Hepatocyte (in vitro differentiated cells): Measurements from ENCODE around the gene BAIAP3. TPM values are rescaled to one million over a fixed set of nuclear protein-coding genes. Genes with fewer than 3 reads are reported as not detected.

ENCODE experiments used
- DNase-seq: peaks from one replicate; pipeline ENCODE4 v3.0.0-alpha.2; 2016; ENCODE audit warnings: low spot score
- H2AFZ ChIP-seq: fragments of 200-600 bp; sonication (generic); 2 replicates; pipeline ENCODE4 v1.6.0; 2016; ENCODE audit warnings: antibody characterized with exemption, mild to moderate bottlenecking
- H3K27ac ChIP-seq: fragments of 200-600 bp; sonication (generic); 2 replicates; pipeline ENCODE4 v1.5.1; 2016; ENCODE audit warnings: mild to moderate bottlenecking
- H3K27me3 ChIP-seq: fragments of 200-600 bp; sonication (generic); 2 replicates; pipeline ENCODE4 v1.6.1; 2016
- H3K36me3 ChIP-seq: fragments of 200-600 bp; sonication (generic); replicated peaks from 2 replicates; pipeline ENCODE4 v1.5.1; 2016; ENCODE audit warnings: low read depth; ENCODE audit not compliant: insufficient read depth
- H3K4me1 ChIP-seq: fragments of 200-600 bp; sonication (generic); 2 replicates; pipeline ENCODE4 v1.5.1; 2016; ENCODE audit warnings: mild to moderate bottlenecking, moderate library complexity; ENCODE audit not compliant: insufficient read depth
- H3K4me2 ChIP-seq: fragments of 200-600 bp; sonication (generic); 2 replicates; pipeline ENCODE4 v1.6.0; 2016
- H3K4me3 ChIP-seq: fragments of 200-600 bp; sonication (generic); 2 replicates; pipeline ENCODE4 v1.5.1; 2016; ENCODE audit warnings: mild to moderate bottlenecking
- H3K79me2 ChIP-seq: fragments of 200-600 bp; sonication (generic); 2 replicates; pipeline ENCODE4 v1.6.0; 2017; ENCODE audit warnings: mild to moderate bottlenecking
- H3K9me2 ChIP-seq: fragments of 200-600 bp; sonication (generic); replicated peaks from 2 replicates; pipeline ENCODE4 v1.6.0; 2017; ENCODE audit warnings: mild to moderate bottlenecking; ENCODE audit not compliant: insufficient read depth
- H3K9me3 ChIP-seq: fragments of 200-600 bp; sonication (generic); 2 replicates; pipeline ENCODE4 v1.5.1; 2016; ENCODE audit warnings: low read depth, mild to moderate bottlenecking
- H4K20me1 ChIP-seq: fragments of 200-600 bp; sonication (generic); 2 replicates; pipeline ENCODE4 v1.6.0; 2016; ENCODE audit warnings: mild to moderate bottlenecking; ENCODE audit not compliant: insufficient read depth, poor library complexity, severe bottlenecking
- EZH2 ChIP-seq: fragments of 200-600 bp; sonication (generic); IDR thresholded peaks from 2 replicates; pipeline ENCODE4 v1.6.1; 2016; ENCODE audit warnings: antibody characterized with exemption, mild to moderate bottlenecking, borderline replicate concordance
- EZH2phosphoT487 ChIP-seq: fragments of 200-600 bp; sonication (generic); IDR thresholded peaks from one replicate; pipeline ENCODE4 v1.6.1; 2018; ENCODE audit warnings: antibody characterized with exemption, mild to moderate bottlenecking, low read depth, moderate library complexity; ENCODE audit not compliant: unreplicated experiment, severe bottlenecking
- WGBS: methylation state at CpG from one replicate; pipeline ENCODE4 v1.1.6; 2016; ENCODE audit warnings: low lambda C conversion rate; ENCODE audit errors: missing lambda C conversion rate; 5-methylcytosine and 5-hydroxymethylcytosine counted together
- polyA plus RNA-seq: library from polyadenylated mRNA; unstranded; fragments of >200 nt; fragmentation: Nextera tagmentation; extraction: Ambion mirVana; gene quantifications from 2 replicates; pipeline ENCODE4 v1.2.1, GENCODE V29; 2016
- total RNA-seq: library from RNA; depleted of rRNA; stranded (reverse); fragments of >200 nt; gene quantifications from 2 replicates; pipeline ENCODE4 v1.2.3, GENCODE V29; 2014
- TF ChIP-seq, protein P1 (sequence below): fragments of 200-600 bp; sonication (generic); IDR thresholded peaks from 2 replicates; pipeline ENCODE4 v1.5.1; 2016; ENCODE audit warnings: antibody characterized with exemption, mild to moderate bottlenecking; ENCODE audit not compliant: poor library complexity

The BAIAP3 gene
- total RNA-seq, result 1.8 and 3.0 TPM in 2 replicates
- polyA plus RNA-seq, result 2.4 and 5.5 TPM in 2 replicates

DNA sequence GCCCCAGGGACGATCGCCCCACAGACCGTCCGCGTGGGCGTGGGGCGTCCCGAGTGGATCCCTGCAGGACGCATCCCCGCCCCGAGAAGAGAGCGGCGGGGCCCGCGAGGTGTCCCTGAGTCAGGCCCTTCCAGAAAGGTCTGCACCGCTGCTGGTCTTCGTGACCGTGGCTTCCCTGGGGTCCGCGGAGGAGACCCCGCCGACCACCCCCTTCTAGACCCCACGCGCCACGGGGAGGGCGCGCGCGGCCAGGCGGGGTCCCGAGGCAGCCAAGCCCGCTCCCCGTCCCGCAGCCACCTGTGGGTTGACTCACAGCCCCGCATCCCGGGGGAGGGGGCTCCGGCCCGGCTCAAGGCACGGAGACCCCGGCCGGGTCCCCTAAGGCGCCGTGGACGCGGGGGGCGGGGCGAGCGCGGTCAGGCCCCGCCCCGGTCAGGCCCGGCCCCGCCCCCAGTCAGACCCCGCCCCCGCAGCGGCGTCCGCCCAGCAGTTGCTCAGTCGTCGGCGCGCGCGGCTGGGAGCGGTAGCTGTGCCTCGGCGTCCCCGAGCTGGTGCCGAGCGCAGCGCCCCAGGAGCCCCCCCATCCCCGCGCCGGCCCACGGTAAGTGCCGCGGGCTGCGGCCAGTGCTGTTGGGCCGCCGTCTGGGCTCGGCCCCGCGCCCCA, at the start of gene BAIAP3:
BAIAP3 (plus strand) TSS at position 497 of the 664 bp plus-strand sequence. CDS start 4,905 bp downstream, outside the sequence.
- Histone ChIP-seq H3K27ac (no peak within 1 kb of the TSS), H3K4me2 (peak within 1 kb of the TSS; percentile 78), H3K27me3 (peaks cover 56% of the 10 kb centered on the region), H3K4me1 (peaks cover 25% of the 10 kb centered on the region), H3K9me3 (no peaks in the 10 kb centered on the region), H3K79me2 (no peaks in the 10 kb centered on the region), H3K4me3 (peak within 1 kb of the TSS; percentile 13), H3K36me3 (no peaks in the 10 kb centered on the region), H3K9me2 (no peaks in the 10 kb centered on the region), H4K20me1 (no peaks in the 10 kb centered on the region), H2AFZ (no peak within 1 kb of the TSS)
- peak; percentile 81 for DNase-seq
- WGBS, result 16% methylated on average over 30 of the region's 83 CpGs
- TF ChIP-seq EZH2, result no peak
- no peak for TF ChIP-seq EZH2phosphoT487
- TF ChIP-seq, protein P1, sequence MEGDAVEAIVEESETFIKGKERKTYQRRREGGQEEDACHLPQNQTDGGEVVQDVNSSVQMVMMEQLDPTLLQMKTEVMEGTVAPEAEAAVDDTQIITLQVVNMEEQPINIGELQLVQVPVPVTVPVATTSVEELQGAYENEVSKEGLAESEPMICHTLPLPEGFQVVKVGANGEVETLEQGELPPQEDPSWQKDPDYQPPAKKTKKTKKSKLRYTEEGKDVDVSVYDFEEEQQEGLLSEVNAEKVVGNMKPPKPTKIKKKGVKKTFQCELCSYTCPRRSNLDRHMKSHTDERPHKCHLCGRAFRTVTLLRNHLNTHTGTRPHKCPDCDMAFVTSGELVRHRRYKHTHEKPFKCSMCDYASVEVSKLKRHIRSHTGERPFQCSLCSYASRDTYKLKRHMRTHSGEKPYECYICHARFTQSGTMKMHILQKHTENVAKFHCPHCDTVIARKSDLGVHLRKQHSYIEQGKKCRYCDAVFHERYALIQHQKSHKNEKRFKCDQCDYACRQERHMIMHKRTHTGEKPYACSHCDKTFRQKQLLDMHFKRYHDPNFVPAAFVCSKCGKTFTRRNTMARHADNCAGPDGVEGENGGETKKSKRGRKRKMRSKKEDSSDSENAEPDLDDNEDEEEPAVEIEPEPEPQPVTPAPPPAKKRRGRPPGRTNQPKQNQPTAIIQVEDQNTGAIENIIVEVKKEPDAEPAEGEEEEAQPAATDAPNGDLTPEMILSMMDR, result no peak

GRCh38 chr16:1283996-1284616, 49.3 kb upstream of the BAIAP3 start:
- no peak overlapping the region for H3K27ac ChIP-seq
- H3K27me3 ChIP-seq, result peaks cover 4% of the 10 kb centered on the region
- no peak for DNase-seq
- no peaks in the 10 kb centered on the region for H3K36me3 ChIP-seq
- TF ChIP-seq EZH2 (no peak), EZH2phosphoT487 (no peak)
- TF ChIP-seq, protein P1, result no peak
- H3K9me3 ChIP-seq, result no peaks in the 10 kb centered on the region
- H4K20me1 ChIP-seq, result no peaks in the 10 kb centered on the region
- no peak overlapping the region for H3K4me2 ChIP-seq
- no peaks in the 10 kb centered on the region for H3K79me2 ChIP-seq
- 90% methylated on average over 15 of the region's 16 CpGs for WGBS
- H3K9me2 ChIP-seq, result no peaks in the 10 kb centered on the region
- H2AFZ ChIP-seq, result no peak overlapping the region
- peaks cover 2% of the 10 kb centered on the region for H3K4me1 ChIP-seq
- no peak overlapping the region for H3K4me3 ChIP-seq

DNA sequence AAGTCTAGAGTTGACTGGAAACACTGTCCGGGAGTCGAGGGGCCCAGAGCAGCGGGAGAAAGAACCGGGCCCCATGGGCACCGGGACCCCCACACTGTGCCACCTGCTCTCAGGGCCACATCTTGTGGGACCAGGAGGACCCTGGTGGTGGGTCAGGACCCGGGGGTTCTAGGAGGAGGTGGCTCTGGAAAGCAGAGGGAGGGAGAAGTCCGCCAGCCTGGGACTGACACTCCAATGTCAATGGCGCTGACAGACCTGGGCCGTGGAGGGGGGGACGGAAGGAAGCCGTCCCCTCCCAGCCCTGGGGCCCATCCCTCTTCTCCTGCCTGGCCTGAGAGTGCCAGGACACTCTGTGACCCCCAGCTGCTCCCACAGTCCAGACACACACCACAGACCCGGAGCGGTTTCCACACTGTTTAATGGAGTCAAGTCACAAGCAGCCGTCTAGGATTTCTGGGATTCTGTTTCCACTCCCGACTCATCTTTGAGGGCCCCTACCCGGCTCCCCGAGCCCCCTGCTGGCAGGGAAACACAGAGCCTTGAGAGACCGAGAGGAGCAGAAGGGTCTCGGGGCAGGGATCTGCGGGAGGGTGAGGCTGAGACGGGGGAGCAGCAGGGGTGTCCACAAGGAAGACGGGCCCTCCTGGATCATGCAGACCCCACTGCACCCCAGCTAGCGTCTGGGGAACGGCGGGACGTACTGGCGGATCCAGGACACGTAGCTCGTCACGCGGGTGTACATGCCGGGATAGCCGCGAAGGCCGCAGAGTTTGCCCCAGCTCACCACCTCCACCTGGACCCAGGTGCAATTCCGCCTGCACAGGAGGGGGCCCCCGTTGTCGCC, 47.6 kb upstream of the BAIAP3 start:
- H3K27me3 ChIP-seq, result peaks cover 9% of the 10 kb centered on the region

More for the DNA sequence above, 47.6 kb upstream of the BAIAP3 start:
- H4K20me1 ChIP-seq, result no peaks in the 10 kb centered on the region
- no peak overlapping the region for H3K27ac ChIP-seq
- no peak overlapping the region for H3K4me3 ChIP-seq
- TF ChIP-seq, protein P1, result no peak
- no peak for TF ChIP-seq EZH2
- TF ChIP-seq EZH2phosphoT487, result no peak
- DNase-seq, result no peak
- no peaks in the 10 kb centered on the region for H3K79me2 ChIP-seq
- no peak overlapping the region for H2AFZ ChIP-seq
- H3K9me2 ChIP-seq, result no peaks in the 10 kb centered on the region
- 84% methylated on average over 34 of the region's 38 CpGs for WGBS
- no peak overlapping the region for H3K4me2 ChIP-seq
- H3K9me3 ChIP-seq, result no peaks in the 10 kb centered on the region
- no peaks in the 10 kb centered on the region for H3K36me3 ChIP-seq
- H3K4me1 ChIP-seq, result peaks cover 8% of the 10 kb centered on the region
